Activated naive CD4-positive, alpha-beta T cell treated with anti-CD3 and anti-CD28 coated beads for 36 hours (primary cell): Measurements from ENCODE around the gene PRRC2A. TPM values are rescaled to one million over a fixed set of nuclear protein-coding genes. Genes with fewer than 3 reads are reported as not detected.
A peak's percentile ranks its signal among the peaks of the same experiment; 100 is the strongest.

Experiments
- CTCF ChIA-PET: fragments of 350-600 bp; sonication (Branson Sonifier 250); formaldehyde crosslinking; loops from one replicate; lab custom pipeline; 2021; ENCODE audit warnings: antibody characterized with exemption; lab: Charles Lee
- DNase-seq: peaks from one replicate; pipeline ENCODE4 v3.0.0-alpha.2; 2020
- H3K27ac Mint-ChIP-seq: one replicate; pipeline ENCODE4 v1.8.0; 2021; ENCODE audit warnings: mild to moderate bottlenecking, mixed read lengths
- H3K27me3 Mint-ChIP-seq: one replicate; pipeline ENCODE4 v1.8.0; 2021; ENCODE audit warnings: low read depth, mixed read lengths
- H3K36me3 Mint-ChIP-seq: one replicate; pipeline ENCODE4 v1.8.0; 2021; ENCODE audit warnings: low read depth, mixed read lengths
- H3K4me1 Mint-ChIP-seq: one replicate; pipeline ENCODE4 v1.8.0; 2021; ENCODE audit warnings: low read depth, mixed read lengths
- H3K4me3 Mint-ChIP-seq: one replicate; pipeline ENCODE4 v1.8.0; 2021; ENCODE audit warnings: mild to moderate bottlenecking, moderate library complexity, mixed read lengths
- H3K9me3 Mint-ChIP-seq: one replicate; pipeline ENCODE4 v1.8.0; 2021; ENCODE audit warnings: mixed read lengths
- intact Hi-C: fragments of 100-400 bp; cut with micrococcal nuclease; formaldehyde crosslinking; loops from one replicate; pipeline ENCODE4 v1.15.1; 2023
- total RNA-seq, 2 experiments: library from RNA; stranded (reverse); gene quantifications; one replicate each; pipeline ENCODE4 v1.2.3, GENCODE V29; 2021

The PRRC2A gene
- 100 to 1,000 TPM; 283 to 304 TPM for total RNA-seq

DNA sequence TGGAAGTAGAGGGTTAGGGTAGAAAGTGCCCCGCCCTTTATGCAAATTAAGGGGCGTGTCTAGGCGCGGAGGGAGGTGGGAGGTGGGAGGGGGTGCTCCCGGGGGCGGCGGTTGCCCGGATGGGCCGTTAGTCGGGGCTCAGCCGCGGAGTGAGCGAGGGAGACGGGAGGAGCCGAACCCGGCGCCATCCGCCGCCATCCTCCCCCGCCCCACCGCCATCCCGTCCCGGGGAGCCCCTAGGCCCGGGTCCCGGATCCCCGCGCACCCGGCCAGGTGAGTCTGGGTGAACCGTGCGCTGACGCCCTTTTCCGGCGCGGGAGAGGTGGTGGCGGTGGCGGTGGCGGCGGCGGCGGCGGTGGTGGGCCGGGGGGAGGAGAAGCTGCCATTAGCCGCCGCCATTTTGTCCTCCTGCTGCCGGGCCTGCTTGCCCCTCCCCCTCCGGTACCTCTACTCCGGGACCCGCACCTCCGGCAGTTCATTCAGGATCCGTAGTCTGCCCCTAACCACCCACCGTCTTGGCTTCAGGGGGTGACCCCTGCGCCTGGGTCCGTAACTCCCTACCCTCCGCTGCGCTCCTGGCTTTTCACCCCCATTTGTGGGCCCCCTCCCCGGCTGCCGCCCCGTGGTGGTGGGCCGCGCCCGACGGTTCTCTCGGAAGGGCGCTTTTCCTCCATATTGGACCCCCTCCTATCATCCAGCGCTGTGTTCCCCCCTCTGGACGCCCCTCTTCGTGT, at the start of gene PRRC2A:
PRRC2A (plus strand) TSS at position 130 of the 734 bp plus-strand sequence. CDS start 2,075 bp downstream, outside the sequence.
- Mint-ChIP-seq H3K4me1 (peaks cover 50% of the 10 kb centered on the region), H3K4me3 (peak within 1 kb of the TSS; percentile 83), H3K36me3 (peaks cover 58% of the 10 kb centered on the region), H3K27me3 (no peaks in the 10 kb centered on the region), H3K27ac (peak within 1 kb of the TSS; percentile 97), H3K9me3 (no peaks in the 10 kb centered on the region)
- peak; percentile 84 for DNase-seq
- intact Hi-C loops: loop anchor here (1.0 kb wide), 11 partner anchors 32 to 243 kb away; partner anchors contain the start of genes ABHD16A, BAG6 and NFKBIL1
- CTCF ChIA-PET: interaction anchor here (0.6 to 1.1 kb wide), 3 partner anchors 12 to 126 kb away, joined by 3 to 7 read pairs (median 4); no protein-coding TSS in a partner anchor

DNA sequence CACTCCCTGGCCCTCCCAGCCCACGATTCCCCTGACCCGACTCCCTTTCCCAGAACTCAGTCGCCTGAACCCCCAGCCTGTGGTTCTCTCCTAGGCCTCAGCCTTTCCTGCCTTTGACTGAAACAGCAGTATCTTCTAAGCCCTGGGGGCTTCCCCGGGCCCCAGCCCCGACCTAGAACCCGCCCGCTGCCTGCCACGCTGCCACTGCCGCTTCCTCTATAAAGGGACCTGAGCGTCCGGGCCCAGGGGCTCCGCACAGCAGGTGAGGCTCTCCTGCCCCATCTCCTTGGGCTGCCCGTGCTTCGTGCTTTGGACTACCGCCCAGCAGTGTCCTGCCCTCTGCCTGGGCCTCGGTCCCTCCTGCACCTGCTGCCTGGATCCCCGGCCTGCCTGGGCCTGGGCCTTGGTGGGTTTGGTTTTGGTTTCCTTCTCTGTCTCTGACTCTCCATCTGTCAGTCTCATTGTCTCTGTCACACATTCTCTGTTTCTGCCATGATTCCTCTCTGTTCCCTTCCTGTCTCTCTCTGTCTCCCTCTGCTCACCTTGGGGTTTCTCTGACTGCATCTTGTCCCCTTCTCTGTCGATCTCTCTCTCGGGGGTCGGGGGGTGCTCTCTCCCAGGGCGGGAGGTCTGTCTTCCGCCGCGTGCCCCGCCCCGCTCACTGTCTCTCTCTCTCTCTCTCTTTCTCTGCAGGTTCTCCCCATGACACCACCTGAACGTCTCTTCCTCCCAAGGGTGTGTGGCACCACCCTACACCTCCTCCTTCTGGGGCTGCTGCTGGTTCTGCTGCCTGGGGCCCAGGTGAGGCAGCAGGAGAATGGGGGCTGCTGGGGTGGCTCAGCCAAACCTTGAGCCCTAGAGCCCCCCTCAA, 48.2 kb upstream of the PRRC2A start, which contains the start of gene LTA:
LTA (plus strand) TSS at position 249 of the 871 bp plus-strand sequence; CDS start at position 703, 454 bp downstream.
- H3K36me3 Mint-ChIP-seq: peaks cover 35% of the 10 kb centered on the region
- H3K4me3 Mint-ChIP-seq: peak within 1 kb of the TSS; percentile 94
- H3K27me3 Mint-ChIP-seq: no peaks in the 10 kb centered on the region
- CTCF ChIA-PET: interaction anchor here (1.9 to 19.5 kb wide), 5 partner anchors 13 to 23 kb away, joined by 11 to 618 read pairs (median 78); partner anchors contain the start of genes ATP6V1G2, DDX39B, LST1 and LTB
- intact Hi-C loops: loop anchor here (1.0 to 10.0 kb wide), 4 partner anchors 8 to 1057 kb away; partner anchors contain the start of gene HSPA1B
- DNase-seq: peak; percentile 88
- H3K9me3 Mint-ChIP-seq: no peaks in the 10 kb centered on the region
- H3K4me1 Mint-ChIP-seq: peaks cover 74% of the 10 kb centered on the region
- H3K27ac Mint-ChIP-seq: peak within 1 kb of the TSS; percentile 97

DNA sequence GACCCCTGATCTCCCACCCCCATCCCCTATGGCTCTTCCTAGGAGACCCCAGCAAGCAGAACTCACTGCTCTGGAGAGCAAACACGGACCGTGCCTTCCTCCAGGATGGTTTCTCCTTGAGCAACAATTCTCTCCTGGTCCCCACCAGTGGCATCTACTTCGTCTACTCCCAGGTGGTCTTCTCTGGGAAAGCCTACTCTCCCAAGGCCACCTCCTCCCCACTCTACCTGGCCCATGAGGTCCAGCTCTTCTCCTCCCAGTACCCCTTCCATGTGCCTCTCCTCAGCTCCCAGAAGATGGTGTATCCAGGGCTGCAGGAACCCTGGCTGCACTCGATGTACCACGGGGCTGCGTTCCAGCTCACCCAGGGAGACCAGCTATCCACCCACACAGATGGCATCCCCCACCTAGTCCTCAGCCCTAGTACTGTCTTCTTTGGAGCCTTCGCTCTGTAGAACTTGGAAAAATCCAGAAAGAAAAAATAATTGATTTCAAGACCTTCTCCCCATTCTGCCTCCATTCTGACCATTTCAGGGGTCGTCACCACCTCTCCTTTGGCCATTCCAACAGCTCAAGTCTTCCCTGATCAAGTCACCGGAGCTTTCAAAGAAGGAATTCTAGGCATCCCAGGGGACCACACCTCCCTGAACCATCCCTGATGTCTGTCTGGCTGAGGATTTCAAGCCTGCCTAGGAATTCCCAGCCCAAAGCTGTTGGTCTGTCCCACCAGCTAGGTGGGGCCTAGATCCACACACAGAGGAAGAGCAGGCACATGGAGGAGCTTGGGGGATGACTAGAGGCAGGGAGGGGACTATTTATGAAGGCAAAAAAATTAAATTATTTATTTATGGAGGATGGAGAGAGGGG, 47.0 kb upstream of the PRRC2A start:
- Mint-ChIP-seq H3K4me1 (peaks cover 66% of the 10 kb centered on the region), H3K27ac (peak overlapping the region; percentile 97), H3K4me3 (peak overlapping the region; percentile 94), H3K9me3 (no peaks in the 10 kb centered on the region), H3K27me3 (no peaks in the 10 kb centered on the region), H3K36me3 (peaks cover 44% of the 10 kb centered on the region)
- intact Hi-C loops: loop anchor here (2.0 to 10.0 kb wide), 2 partner anchors 253 to 1059 kb away; partner anchors contain the start of gene HSPA1B
- DNase-seq: no peak
- CTCF ChIA-PET: interaction anchor here (0.9 to 19.5 kb wide), 5 partner anchors 8 to 79 kb away, joined by 6 to 618 read pairs (median 78); partner anchors contain the start of genes ATP6V1G2, DDX39B, LST1 and LTB

DNA sequence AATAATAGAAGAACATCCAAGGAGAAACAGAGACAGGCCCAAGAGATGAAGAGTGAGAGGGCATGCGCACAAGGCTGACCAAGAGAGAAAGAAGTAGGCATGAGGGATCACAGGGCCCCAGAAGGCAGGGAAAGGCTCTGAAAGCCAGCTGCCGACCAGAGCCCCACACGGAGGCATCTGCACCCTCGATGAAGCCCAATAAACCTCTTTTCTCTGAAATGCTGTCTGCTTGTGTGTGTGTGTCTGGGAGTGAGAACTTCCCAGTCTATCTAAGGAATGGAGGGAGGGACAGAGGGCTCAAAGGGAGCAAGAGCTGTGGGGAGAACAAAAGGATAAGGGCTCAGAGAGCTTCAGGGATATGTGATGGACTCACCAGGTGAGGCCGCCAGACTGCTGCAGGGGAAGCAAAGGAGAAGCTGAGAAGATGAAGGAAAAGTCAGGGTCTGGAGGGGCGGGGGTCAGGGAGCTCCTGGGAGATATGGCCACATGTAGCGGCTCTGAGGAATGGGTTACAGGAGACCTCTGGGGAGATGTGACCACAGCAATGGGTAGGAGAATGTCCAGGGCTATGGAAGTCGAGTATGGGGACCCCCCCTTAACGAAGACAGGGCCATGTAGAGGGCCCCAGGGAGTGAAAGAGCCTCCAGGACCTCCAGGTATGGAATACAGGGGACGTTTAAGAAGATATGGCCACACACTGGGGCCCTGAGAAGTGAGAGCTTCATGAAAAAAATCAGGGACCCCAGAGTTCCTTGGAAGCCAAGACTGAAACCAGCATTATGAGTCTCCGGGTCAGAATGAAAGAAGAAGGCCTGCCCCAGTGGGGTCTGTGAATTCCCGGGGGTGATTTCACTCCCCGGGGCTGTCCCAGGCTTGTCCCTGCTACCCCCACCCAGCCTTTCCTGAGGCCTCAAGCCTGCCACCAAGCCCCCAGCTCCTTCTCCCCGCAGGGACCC, 46.1 kb upstream of the PRRC2A start:
- CTCF ChIA-PET: interaction anchor here (0.9 to 19.5 kb wide), 6 partner anchors 9 to 80 kb away, joined by 6 to 618 read pairs (median 42); partner anchors contain the start of genes ATP6V1G2, DDX39B, LST1 and LTB
- Mint-ChIP-seq H3K4me3 (peak overlapping the region; percentile 94), H3K4me1 (peaks cover 66% of the 10 kb centered on the region), H3K9me3 (no peaks in the 10 kb centered on the region), H3K27me3 (no peaks in the 10 kb centered on the region), H3K36me3 (peaks cover 49% of the 10 kb centered on the region), H3K27ac (peak overlapping the region; percentile 97)
- peak; percentile 46 for DNase-seq
- intact Hi-C loops: loop anchor here (5.0 to 10.0 kb wide), 2 partner anchors 163 to 1060 kb away; partner anchors contain the start of gene CLIC1

DNA sequence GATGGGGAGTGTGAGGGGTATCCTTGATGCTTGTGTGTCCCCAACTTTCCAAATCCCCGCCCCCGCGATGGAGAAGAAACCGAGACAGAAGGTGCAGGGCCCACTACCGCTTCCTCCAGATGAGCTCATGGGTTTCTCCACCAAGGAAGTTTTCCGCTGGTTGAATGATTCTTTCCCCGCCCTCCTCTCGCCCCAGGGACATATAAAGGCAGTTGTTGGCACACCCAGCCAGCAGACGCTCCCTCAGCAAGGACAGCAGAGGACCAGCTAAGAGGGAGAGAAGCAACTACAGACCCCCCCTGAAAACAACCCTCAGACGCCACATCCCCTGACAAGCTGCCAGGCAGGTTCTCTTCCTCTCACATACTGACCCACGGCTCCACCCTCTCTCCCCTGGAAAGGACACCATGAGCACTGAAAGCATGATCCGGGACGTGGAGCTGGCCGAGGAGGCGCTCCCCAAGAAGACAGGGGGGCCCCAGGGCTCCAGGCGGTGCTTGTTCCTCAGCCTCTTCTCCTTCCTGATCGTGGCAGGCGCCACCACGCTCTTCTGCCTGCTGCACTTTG, 45.1 kb upstream of the PRRC2A start, which contains the start of gene TNF:
TNF (plus strand) TSS at position 231 of the 567 bp plus-strand sequence; CDS start at position 408, 177 bp downstream.
- H3K4me1 Mint-ChIP-seq: peaks cover 65% of the 10 kb centered on the region
- intact Hi-C loops: loop anchor here (5.0 to 10.0 kb wide), 2 partner anchors 162 to 1061 kb away; partner anchors contain the start of gene CLIC1

DNA sequence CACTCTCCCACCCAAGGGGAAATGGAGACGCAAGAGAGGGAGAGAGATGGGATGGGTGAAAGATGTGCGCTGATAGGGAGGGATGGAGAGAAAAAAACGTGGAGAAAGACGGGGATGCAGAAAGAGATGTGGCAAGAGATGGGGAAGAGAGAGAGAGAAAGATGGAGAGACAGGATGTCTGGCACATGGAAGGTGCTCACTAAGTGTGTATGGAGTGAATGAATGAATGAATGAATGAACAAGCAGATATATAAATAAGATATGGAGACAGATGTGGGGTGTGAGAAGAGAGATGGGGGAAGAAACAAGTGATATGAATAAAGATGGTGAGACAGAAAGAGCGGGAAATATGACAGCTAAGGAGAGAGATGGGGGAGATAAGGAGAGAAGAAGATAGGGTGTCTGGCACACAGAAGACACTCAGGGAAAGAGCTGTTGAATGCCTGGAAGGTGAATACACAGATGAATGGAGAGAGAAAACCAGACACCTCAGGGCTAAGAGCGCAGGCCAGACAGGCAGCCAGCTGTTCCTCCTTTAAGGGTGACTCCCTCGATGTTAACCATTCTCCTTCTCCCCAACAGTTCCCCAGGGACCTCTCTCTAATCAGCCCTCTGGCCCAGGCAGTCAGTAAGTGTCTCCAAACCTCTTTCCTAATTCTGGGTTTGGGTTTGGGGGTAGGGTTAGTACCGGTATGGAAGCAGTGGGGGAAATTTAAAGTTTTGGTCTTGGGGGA, 44.4 kb upstream of the PRRC2A start:
- no peak for DNase-seq
- CTCF ChIA-PET: interaction anchor here (0.7 to 19.5 kb wide), 5 partner anchors 9 to 25 kb away, joined by 3 to 618 read pairs (median 78); partner anchors contain the start of genes ATP6V1G2, DDX39B, LST1 and LTB
- H3K27ac Mint-ChIP-seq: peak overlapping the region; percentile 97
- peaks cover 51% of the 10 kb centered on the region for H3K36me3 Mint-ChIP-seq
- H3K9me3 Mint-ChIP-seq: no peaks in the 10 kb centered on the region
- peaks cover 63% of the 10 kb centered on the region for H3K4me1 Mint-ChIP-seq
- H3K27me3 Mint-ChIP-seq: no peaks in the 10 kb centered on the region
- intact Hi-C loops: loop anchor here (5.0 to 10.0 kb wide), 2 partner anchors 161 to 1061 kb away; partner anchors contain the start of gene CLIC1
- peak overlapping the region; percentile 94 for H3K4me3 Mint-ChIP-seq

More for the DNA sequence above, 45.1 kb upstream of the PRRC2A start, which contains the start of gene TNF:
- H3K9me3 Mint-ChIP-seq: no peaks in the 10 kb centered on the region
- CTCF ChIA-PET: interaction anchor here (0.7 to 19.5 kb wide), 5 partner anchors 10 to 24 kb away, joined by 3 to 618 read pairs (median 78); partner anchors contain the start of genes ATP6V1G2, DDX39B, LST1 and LTB
- H3K36me3 Mint-ChIP-seq: peaks cover 49% of the 10 kb centered on the region
- H3K27ac Mint-ChIP-seq: peak within 1 kb of the TSS; percentile 97
- no peaks in the 10 kb centered on the region for H3K27me3 Mint-ChIP-seq
- peak; percentile 87 for DNase-seq
- H3K4me3 Mint-ChIP-seq: peak within 1 kb of the TSS; percentile 94

DNA sequence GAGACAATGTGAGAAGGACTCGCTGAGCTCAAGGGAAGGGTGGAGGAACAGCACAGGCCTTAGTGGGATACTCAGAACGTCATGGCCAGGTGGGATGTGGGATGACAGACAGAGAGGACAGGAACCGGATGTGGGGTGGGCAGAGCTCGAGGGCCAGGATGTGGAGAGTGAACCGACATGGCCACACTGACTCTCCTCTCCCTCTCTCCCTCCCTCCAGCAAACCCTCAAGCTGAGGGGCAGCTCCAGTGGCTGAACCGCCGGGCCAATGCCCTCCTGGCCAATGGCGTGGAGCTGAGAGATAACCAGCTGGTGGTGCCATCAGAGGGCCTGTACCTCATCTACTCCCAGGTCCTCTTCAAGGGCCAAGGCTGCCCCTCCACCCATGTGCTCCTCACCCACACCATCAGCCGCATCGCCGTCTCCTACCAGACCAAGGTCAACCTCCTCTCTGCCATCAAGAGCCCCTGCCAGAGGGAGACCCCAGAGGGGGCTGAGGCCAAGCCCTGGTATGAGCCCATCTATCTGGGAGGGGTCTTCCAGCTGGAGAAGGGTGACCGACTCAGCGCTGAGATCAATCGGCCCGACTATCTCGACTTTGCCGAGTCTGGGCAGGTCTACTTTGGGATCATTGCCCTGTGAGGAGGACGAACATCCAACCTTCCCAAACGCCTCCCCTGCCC, 43.5 kb upstream of the PRRC2A start:
- Mint-ChIP-seq H3K9me3 (no peaks in the 10 kb centered on the region), H3K4me3 (peak overlapping the region; percentile 94), H3K4me1 (peaks cover 54% of the 10 kb centered on the region), H3K27me3 (no peaks in the 10 kb centered on the region), H3K27ac (peak overlapping the region; percentile 97), H3K36me3 (peaks cover 59% of the 10 kb centered on the region)
- peak; percentile 72 for DNase-seq
- intact Hi-C loops: loop anchor here (5.0 to 10.0 kb wide), 2 partner anchors 160 to 1062 kb away; partner anchors contain the start of gene CLIC1
- CTCF ChIA-PET: interaction anchor here (0.6 to 19.5 kb wide), 4 partner anchors 8 to 26 kb away, joined by 4 to 618 read pairs (median 260); partner anchors contain the start of genes ATP6V1G2, DDX39B, LST1 and LTB

DNA sequence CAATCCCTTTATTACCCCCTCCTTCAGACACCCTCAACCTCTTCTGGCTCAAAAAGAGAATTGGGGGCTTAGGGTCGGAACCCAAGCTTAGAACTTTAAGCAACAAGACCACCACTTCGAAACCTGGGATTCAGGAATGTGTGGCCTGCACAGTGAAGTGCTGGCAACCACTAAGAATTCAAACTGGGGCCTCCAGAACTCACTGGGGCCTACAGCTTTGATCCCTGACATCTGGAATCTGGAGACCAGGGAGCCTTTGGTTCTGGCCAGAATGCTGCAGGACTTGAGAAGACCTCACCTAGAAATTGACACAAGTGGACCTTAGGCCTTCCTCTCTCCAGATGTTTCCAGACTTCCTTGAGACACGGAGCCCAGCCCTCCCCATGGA, 42.9 kb upstream of the PRRC2A start:
- H3K36me3 Mint-ChIP-seq: peaks cover 57% of the 10 kb centered on the region
- no peaks in the 10 kb centered on the region for H3K27me3 Mint-ChIP-seq
- DNase-seq: no peak
- peak overlapping the region; percentile 97 for H3K27ac Mint-ChIP-seq
- H3K4me3 Mint-ChIP-seq: peak overlapping the region; percentile 94
- no peaks in the 10 kb centered on the region for H3K9me3 Mint-ChIP-seq
- CTCF ChIA-PET: interaction anchor here (0.6 to 19.5 kb wide), 5 partner anchors 8 to 27 kb away, joined by 4 to 618 read pairs (median 78); partner anchors contain the start of genes ATP6V1G2, DDX39B, LST1 and LTB
- intact Hi-C loops: loop anchor here (5.0 to 10.0 kb wide), 2 partner anchors 160 to 1063 kb away; partner anchors contain the start of gene CLIC1
- peaks cover 57% of the 10 kb centered on the region for H3K4me1 Mint-ChIP-seq
